GM12801 (cell line): ENCODE measurements around the gene NSMCE4A.

Source experiments
- TF ChIP-seq, protein P1 (sequence below): IDR thresholded peaks from one replicate; pipeline ENCODE4 v1.5.1; 2011; ENCODE audit warnings: control low read depth; ENCODE audit not compliant: insufficient read length; ENCODE audit errors: extremely low read depth

Gene NSMCE4A

DNA sequence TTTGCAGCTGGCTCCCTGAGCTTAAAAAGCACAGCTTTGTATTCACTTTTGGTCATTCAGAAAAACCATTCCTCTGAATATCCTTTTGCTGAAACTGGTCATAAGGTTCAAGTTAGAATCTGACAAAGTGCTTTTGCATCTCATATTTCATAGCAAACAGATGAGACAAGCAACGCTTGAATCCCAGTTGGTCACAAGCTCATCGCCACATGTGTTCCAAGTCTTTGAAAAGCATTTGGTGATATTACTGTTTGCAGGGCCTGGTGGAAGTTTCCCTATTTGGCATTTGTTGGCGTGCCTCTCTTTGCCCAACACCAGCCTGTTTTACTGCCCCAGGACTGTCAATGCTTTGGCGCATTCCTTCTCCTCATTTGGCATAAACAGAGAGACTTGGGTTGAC is 24.3 kb upstream of the NSMCE4A start:
- TF ChIP-seq, protein P1, sequence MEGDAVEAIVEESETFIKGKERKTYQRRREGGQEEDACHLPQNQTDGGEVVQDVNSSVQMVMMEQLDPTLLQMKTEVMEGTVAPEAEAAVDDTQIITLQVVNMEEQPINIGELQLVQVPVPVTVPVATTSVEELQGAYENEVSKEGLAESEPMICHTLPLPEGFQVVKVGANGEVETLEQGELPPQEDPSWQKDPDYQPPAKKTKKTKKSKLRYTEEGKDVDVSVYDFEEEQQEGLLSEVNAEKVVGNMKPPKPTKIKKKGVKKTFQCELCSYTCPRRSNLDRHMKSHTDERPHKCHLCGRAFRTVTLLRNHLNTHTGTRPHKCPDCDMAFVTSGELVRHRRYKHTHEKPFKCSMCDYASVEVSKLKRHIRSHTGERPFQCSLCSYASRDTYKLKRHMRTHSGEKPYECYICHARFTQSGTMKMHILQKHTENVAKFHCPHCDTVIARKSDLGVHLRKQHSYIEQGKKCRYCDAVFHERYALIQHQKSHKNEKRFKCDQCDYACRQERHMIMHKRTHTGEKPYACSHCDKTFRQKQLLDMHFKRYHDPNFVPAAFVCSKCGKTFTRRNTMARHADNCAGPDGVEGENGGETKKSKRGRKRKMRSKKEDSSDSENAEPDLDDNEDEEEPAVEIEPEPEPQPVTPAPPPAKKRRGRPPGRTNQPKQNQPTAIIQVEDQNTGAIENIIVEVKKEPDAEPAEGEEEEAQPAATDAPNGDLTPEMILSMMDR: no peak

DNA sequence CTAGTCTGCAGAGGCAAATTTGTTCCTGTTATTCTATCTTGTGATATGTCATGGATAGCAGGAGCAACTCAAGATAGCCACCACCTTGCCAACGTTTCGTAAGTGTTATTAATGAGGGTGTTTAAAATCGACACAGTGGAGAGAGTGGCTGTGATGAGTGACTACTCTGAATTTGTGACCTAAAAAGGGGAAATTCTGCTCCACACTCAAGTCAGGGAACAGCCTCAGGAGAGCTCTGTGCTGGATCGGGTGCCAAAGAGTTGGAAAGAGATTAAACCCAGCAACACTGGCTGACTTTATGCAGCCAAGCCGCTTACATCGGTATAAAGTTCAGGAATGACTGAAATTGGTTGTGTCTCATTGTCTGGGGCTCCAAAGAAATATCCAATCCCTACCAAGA is 23.4 kb upstream of the NSMCE4A start:
- TF ChIP-seq, protein P1: no peak

DNA sequence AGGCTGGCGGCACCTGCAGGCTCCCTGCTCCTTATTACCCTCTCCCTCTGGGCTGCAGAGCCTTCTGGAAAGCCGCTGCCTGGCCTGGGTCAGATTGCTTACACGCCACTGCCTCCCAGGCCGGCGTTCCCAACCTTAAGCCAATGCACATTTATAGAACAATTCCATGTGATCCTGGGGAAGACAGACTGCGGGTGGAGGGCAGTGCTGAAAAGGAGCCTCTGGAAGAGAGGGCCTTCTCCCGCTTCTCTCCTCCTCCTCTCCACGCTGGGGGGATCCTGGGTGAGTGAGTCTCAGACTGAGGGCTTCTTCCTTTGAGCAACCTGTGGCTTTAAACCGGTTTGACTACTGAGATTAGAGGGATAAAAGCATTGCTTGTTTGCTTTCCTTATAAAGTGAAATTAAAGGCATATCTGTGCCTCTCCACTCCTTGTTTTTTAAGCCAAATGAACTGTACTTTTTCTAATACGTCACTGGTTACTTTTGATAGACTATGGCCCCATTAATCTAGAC is 19.5 kb upstream of the NSMCE4A start:
- TF ChIP-seq, protein P1: no peak

DNA sequence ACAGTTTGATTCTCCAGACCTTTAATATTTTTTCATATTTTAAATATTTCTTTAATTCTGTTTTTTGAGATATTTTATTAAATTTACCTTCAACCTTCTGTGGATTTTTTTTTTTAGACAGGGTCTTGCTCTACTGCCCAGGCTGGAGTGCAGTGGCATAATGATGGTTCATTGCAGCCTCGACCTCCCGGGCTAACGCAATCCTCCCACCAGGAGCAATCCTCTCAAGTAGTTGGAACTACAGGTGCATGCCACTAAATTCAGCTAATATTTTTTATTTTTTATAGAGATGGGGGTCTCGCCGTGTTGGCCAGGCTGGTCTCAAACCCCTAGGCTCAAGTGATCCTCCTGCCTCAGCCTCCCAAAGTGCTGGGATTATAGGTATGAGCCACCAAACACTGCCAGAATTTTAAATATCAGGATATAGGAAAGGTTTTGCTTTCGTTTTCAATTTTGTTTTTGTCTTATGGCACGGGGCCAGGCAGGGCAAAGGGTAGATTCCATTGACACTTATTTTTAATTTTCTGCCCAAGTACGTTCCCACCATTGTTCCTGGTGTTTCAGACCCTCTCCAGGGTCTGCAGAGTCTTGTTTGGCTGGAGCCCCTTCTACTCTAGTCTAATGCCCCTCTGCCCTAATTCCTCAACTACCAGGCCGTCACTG is 15.1 kb upstream of the NSMCE4A start:
- TF ChIP-seq, protein P1: no peak

- TF ChIP-seq, protein P1: no peak
Measured at GRCh38 chr10:121988361-121989324, 13.6 kb upstream of the NSMCE4A start, which contains the start of gene TACC2. TACC2 (plus strand) TSS chr10:121989163; CDS start chr10:122021982, 32,819 bp downstream.

DNA sequence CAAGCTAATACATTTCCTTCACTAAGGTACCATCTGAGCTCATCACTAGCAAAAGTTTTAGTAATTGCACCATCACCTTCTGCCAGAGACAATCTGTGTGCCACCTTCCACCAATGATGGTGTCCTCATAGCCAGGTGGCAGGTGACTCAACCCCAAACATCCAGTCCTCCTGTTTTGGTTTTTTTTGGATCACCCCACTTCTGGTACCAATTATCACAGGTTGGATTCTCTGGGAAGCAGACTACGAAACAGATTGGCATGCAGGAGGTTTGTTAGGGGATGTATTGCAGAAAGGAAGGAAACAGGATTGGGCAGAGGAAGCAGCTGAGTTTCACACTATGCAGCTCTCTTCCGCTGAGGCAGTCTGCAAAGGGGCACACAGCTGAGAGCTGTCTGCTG is 9.4 kb upstream of the NSMCE4A start:
- TF ChIP-seq, protein P1: no peak

DNA sequence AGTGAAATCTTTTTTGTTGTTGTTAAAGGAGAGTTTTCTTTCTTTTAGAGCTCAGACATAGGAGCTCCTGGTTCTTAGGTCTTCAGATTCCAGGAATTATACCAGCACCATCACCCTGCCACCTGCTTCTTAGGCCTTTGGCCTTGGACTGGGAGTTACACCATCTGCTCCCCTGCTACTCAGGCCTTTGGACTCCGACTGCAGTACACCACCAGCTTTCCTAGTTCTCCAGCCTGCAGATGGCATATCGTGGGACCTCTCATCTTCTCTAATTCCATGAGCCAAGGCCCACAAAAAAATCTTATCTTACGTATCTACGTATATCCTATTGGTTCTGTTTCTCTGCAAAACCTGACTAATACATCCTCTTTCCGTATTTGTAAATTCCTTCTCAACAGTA is 8.8 kb upstream of the NSMCE4A start:
- TF ChIP-seq, protein P1: no peak
